ENCODE measurements around the gene TP73.

The TP73 gene

DNA sequence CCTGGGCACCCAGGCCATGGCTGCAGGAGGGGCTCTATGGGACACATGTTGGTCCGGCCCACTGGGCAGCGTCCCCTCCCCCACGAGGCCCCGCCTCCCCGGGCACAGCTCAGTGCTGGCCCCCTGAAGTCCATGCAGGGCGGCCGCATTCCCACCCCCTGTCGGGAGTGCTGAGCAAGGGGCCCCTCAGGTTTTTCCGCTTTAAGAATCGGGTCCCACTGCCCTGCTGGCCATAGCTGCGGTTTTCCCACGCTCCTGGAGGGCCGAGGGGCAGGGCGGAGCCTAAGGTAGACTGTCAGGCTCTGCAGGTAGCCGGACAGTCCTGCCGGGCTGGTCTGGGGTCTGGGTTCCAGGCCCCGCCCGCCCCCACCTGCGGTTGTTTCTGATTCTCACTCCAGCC is 56.5 kb downstream of the TP73 start:
- no peak for DNase-seq (ENCODE audit: low spot score)

DNA sequence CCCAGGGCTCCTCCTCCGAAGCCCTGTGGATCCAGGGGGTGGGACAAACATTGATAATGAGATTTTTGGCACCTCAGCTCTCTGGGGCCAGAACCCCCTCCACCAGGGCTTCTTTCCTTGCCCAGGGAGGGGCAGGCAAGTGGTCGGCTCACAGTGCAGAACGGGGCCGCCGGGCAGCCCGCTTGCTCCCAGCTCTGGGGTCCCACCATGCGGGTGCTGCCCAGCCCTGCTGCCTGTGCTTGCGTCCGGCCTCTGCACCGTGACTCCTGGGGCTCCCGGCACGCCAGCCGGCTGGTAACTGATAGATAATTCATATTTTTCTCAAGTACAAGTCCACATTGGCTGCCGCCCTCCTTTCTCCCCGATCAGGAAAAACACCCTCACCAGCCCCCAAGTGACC is 57.9 kb downstream of the TP73 start:
- no peak for DNase-seq (ENCODE audit: low spot score)

DNA sequence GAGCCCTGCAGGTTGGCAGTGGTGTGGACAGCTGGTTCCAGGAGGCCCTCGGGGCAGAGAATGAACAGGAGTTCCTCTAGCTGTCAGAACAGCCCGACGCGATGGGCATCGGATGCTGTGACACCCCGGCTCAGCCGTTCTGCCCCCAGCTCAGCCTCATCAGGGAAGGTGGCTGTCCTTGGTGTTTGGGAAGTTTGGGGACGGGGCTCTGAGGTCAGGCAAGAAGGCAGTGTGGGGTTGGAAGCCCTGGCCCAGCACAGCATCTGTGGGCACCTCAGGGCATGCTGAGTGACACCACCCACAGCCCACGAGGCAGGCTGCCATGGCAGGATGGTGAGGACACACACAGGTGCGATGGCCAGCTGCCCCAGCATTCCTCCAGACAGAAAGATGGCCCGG is 59.1 kb downstream of the TP73 start:
- DNase-seq (ENCODE audit: low spot score) = no peak

DNA sequence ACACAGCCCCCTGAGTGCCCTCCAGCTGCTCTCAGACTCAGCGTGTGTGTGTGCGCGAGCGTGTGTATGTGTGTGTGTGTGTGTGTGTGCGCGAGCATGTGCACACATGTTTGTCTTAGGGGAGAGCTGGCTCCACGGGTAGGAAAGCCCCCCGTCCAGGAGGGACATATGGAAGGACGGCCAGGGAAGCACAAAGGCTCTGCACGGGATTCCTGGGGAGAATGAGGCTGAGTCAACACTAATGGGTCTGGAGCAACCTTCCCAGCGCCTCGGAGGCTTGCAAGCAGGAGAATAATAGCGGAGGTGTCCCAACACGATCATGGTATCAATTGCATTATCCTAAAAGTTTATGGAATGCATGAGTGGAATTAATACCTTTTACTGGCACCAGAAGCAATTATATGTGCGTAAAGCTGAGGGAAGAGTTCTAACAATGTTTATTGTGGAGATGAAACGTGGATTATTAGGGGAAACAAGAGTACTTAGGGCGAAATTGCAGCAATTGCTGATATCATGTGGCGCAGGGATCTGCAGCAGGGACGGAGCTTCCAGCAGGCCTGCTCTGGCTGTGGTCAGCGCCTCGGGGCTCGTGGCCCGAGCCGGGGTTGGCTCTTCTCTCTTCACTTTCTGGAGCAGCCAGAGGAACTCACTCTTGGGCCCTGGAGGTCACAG is 59.6 kb downstream of the TP73 start:
- DNase-seq (ENCODE audit: low spot score) = no peak

DNA sequence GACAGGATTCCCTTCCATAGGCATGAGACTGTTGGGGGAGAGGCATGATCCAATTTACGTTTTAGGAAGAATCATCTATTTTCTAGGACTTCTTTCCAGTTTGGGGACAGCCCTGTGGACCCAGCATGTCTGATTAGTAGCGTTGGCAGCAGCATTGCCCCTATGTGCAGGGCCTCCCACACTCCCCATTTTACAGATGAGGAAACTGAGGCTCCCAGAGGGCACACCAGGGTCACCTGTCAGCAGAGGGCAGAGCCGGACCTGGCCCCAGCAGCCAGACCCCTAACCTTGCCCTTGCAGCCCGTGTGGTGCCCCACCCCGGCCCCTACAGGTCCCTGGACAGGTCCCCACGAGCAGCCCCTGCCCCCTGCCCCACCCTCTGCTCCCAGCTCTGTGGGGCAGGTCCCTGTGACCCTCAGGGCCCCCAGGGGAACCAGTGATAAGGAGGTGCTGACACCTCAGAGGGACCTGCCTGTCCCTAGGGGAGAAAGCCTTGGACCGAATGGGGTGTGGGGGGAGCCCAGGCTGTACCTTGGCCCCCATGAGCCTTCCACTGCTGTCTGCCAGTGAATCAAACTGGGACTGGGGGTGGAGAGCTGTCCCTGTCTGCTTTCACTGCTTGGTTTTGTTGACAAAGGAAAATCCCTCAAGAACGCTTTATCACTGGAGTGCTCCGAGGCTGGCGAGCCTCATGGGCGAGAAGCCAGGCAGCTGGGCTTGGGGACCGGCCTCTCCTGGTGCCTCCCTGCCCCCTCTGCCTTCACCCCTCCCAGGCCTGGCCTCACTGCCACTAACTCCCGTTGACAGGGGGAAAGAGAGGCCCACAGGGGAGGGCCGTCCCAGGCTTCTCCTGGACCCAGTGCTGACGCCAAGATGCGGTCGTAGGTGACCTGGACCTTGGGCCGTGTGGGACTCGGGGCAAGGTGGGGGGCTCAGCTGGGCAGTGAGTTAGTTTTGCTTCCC is 60.5 kb downstream of the TP73 start:
- no peak for DNase-seq (ENCODE audit: low spot score)

DNA sequence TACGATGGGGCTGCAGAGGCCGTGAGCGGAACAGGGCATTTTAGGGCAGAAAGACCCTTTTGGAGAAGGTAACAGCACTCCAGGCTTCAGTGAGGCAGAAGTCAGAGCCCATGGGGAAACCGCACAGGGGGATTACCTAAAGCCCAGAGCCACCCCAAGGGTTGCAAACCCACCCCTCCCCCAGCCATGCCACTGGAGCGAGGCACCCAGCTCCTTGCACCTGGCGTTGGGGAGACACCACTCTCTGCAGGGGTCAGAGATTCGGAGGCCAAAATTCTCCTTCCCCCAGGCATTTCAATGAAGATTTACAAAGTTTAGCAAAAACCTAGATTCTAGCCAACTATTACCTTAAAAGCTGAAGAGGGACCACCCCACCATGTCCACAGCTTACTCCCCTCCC is 61.5 kb downstream of the TP73 start:
- no peak for DNase-seq (ENCODE audit: low spot score)

DNA sequence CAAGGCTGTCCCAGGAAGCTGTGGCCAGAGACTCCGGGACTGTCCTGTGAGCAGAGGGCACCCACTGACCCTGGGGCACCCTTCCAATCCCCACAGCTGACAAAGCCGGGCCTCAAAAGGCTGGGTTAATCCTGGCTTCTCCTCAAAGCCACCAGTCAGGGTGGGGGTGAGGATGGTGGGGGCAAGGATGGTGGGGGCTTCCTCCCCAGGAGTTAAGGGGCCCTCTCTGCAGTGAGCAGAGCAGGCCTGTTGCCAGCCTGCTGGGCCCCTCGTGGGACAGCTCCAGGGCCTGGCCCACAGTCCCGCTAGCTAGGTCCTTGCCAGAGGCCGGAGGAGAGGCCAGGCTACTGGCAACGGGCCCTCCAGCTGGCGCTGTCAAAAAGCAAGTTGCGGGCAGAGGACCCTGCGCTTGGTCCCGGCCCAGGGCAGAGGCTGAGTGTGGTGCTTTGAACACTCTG is 62.0 kb downstream of the TP73 start:
- no peak for DNase-seq (ENCODE audit: low spot score)

DNA sequence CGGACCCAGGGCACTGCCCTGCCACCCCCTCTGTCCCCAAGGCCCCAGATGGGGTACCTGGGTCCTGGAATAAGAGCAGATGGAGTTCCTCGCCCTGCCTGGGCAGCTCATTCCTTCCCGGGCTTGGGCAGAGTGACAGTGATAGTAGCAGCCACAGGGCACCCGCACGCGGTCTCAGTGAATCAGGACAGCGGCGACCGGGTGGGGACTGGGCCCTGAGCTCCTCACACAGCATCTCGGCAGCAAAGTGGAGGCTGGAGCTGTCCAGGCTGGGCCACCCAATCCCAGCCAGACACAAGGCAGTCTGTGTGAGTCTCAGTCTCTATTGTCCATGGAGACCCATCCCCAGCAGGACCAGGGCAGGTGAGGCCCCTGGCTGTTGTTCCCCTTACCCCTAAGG is 62.5 kb downstream of the TP73 start:
- no peak for DNase-seq (ENCODE audit: low spot score)

DNA sequence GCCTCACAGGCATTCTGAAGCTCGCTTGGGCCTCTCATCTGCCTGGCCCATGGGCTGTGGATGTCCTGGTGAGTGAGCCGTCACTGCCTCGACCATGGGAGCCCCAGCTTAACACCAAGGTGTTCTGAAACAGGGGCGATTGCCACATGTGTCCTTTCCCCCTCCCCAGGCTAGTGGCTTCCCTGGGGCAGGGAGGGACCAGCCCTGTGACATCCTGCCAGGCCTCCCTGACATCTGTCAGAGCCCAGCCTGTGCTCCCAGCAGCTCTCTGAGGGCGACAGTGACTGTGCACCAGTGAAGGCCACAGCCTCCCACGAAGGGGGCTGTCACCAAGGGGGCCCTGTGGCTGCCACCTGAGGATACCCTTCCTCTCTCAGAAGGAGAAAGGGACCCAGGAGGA is 64.0 kb downstream of the TP73 start:
- no peak for DNase-seq (ENCODE audit: low spot score)

DNA sequence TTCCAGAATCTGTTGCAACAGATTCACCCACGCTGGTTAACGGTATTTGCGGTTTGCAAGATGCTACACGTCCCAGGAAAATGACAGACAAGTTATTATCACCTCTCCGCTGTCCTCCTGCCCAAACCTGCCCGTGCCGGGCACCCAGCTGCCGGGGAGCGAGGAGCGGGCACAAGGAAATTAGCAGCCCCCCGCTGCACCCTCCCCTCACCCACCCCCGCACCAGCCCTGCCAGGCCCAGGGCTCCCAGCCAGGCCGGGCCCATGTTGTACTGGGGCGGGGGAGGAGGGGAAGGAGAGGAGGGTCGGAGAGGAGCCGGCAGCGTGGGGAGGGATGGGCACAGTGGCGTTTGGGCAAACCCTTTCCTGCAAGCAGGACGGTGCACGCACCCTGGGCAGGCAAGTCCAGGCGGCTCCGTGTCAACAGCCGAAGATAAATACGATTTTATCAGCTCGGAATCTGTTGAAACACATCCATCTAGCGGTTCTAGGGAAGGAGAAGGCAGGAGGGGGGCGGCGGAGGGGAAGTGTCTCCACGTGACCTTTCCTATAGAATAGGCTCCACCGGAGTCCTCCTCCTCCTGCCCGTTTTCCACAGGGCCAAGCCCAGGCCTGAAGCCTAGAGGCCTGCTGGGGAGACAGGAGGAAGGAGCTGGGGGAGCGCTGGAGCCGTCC is 64.9 kb downstream of the TP73 start:
- no peak for DNase-seq (ENCODE audit: low spot score)

DNA sequence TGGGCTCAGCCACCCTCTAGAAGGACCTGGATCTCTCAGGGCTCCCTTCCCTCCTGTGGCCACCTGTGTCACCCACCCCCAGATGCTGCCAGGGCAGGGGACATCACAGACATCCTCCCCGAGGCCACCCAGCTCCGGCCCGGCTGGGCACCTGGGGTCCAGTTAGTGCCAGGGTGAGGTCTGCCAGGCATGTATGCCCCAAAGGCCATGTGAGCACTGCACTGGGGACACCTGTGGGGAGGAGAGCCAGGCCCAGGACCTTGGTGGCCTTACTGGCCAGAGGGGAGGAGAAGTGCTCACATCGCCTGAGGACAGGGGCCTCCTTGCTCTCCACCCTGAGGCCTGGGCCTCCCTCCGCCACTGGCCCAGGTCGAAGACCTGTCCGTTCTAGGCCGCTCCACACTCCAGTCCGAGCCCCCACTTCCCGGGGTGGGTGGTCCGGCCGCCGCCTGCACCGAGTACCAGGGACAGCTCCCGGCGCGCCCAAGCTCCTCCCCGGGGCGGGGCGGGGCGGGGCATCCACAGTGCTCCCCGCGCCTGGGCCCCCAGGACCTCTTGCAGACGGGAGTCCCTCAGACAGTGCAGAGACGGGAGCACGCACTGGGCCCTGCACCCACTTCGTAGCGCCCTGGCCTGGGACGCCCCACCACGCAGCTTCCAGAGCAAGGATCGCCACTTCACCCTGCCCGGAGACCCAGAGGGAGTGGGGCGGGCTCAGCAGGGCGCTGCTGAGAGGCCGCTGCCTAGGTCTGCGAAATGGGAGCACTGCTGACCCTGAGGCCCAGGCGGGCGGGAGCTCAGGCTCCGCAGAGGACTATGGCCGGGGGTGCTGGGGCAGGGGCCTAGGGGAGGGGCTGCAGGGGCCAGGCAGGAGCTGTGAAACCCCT is 65.6 kb downstream of the TP73 start:
- DNase-seq (ENCODE audit: low spot score) = no peak

DNA sequence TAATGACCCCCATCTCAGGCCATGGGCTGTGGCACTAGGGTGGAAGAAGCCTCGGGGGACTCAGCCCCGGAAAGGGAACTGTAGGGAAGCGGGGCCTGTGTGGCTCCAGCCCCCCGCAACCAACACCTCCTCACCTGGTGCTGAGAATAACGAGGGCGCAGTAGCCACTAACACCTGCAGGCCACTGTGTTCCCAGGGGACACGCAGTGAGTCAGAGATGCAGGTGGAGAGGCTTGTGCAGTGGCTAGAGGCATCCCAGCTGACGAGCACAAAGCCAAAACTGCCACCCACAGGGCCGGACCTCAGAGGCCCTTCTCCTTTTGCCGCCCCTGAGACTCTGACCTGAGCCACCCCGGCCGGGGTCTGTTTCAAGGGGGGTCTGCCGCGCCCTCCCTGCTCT is 66.4 kb downstream of the TP73 start:
- DNase-seq (ENCODE audit: low spot score) = no peak

DNA sequence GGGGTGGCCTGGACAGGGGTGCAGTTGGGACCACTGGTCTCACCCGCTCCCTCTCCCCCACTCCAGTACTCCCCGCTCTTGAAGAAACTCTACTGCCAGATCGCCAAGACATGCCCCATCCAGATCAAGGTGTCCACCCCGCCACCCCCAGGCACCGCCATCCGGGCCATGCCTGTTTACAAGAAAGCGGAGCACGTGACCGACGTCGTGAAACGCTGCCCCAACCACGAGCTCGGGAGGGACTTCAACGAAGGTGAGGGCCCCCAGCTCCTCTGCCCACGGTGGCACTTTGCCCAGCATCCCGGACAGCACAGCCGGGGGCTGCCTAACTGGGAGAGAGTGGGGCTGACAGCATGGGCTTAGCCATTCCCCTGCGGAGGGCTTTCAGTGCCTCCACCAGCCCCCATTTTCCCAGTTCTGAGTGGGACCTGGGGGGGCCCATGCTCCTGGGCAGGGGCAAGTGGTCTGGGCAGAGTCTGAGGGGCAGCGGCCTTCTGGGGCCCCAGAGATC is 69.7 kb downstream of the TP73 start:
- DNase-seq (ENCODE audit: low spot score) = no peak

DNA sequence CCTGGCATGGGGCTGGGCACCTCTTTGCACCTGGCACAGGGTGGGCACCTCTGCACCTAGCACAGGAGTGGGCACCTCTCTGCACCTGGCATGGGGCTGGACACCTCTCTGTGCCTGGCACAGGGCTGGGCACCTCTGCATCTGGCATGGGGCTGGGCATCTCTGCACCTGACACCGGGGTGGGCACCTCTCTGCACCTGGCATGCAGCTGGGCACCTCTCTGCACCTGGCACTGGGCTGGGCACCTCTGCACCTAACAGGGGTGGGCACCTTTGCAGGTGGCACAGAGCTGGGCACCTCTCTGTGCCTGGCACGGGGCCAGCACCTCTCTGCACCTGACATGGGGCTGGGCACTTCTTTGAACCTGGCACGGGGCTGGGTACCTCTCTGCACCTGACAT is 70.5 kb downstream of the TP73 start:
- no peak for DNase-seq (ENCODE audit: low spot score)

DNA sequence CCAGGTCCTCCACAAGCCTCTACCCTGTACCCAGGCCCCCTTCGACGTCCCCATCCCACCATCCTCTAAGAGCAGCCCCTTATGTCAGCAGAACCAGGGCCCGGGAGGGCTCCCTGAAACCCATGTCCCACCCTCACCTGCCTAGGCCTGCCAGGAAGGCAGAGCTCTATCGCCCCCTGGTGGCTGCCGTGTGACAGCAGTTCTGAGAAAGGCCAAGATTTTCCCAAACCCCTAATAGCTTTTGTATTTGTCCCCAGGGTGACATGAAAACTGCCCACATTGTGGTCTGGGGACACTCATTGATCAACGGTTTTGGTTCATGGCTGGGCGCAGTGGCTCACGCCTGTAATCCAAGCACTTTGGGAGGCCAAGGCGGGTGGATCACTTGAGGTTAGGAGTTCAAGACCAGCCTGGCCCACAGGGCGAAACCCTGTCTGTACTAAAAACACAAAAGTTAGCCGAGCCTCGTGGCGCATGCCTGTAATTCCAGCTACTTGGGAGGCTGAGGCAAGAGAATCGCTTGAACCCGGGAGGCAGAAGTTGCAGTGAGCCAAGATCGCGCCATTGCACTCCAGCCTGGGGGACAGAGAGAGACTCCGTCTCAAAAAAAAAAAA is 72.2 kb downstream of the TP73 start:
- DNase-seq (ENCODE audit: low spot score) = peak; percentile 70

DNA sequence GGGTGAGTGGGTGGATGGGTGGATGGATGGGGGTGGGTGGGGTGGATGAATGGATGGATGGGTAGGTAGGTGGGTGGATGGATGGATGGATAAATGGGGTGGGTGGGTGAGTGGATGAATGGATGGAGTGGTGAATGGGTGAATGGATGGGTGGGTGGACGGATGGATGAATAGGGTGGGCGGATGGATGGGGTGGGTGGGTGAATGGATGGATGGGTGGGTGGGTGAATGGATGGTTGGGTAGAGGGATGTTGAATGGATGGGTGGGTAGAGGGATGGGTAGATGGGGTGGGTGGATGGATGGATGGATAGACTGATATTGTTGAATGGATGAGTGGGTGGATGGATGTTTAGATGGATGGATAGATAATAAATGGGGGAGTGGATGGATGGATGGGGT is 73.0 kb downstream of the TP73 start:
- no peak for DNase-seq (ENCODE audit: low spot score)

DNA sequence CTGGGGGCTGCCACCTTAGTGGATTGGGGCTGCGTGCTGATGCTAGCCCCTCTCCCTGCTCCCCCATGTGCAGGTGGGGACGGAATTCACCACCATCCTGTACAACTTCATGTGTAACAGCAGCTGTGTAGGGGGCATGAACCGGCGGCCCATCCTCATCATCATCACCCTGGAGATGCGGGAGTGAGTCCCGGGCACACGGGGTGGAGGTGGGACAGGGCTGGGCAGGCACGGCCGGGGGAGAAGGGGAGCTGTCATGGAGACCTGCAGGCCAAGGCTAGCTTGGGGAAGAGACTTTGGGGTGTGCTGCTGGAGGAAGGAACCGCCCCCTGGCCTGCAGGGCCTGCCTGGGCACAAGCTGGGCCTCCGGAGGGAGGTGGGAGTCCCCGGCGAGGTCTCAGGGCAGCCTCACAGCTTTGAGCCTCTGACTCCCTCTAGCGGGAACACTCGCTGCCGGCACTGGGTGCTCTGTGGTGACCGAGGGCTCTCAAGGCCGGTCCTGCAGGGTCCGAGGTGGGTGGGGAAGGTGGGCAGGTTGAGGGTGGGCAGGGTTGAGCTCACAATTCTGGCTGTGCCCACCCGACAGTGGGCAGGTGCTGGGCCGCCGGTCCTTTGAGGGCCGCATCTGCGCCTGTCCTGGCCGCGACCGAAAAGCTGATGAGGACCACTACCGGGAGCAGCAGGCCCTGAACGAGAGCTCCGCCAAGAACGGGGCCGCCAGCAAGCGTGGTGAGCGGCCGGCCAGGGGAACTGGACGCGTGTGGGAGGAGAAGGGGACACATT is 74.9 kb downstream of the TP73 start:
- DNase-seq (ENCODE audit: low spot score) = no peak

DNA sequence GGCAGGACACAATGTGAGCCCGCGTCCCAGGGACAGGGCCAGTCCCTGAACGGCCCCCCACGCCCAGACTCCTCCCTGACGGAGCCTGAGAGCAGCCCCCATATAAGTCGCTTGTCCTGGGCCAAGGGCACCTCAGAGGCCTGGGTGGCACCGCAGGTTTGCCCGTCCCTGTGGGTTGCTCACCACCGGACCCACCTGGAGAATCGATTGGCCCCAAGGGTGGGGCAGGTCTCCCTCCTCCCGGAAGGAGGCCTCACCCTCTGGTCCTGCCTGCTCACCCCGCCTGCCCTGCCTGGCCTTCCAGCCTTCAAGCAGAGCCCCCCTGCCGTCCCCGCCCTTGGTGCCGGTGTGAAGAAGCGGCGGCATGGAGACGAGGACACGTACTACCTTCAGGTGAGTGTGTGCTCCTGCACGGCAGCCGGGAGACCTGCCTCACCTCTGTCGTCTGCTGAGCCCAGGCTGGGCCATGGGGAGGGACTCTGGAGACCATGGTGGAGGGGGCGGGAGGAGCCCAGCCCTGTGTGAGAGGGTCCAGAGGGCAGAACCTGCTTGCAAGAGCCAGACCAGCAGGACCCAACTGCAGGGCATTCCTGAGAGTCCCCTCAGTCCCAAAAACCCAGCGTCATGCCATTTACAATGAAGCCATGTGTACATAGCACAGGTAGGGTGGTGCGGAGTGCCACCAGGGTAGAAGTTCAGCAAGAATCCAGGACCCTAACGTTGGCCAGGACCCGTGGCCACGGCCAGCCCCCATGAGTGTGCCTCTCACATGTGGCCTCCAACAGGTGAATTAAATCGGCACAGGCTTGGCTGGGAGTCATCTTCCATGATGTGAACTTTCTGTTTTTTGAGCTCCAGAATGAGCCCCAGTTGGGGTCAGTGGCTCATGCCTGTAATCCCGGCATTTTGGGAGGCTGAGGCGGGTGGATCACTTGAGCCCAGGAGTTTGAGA is 75.8 kb downstream of the TP73 start:
- DNase-seq (ENCODE audit: low spot score) = no peak
